Hematopoietic multipotent progenitor cell (in vitro differentiated cells): ENCODE measurements around the gene ACAP2. TPM values are rescaled to one million over a fixed set of nuclear protein-coding genes. Genes with fewer than 3 reads are reported as not detected.
A peak's percentile ranks its signal among the peaks of the same experiment; 100 is the strongest.
"Not testable (repeated sequence)": the region's sequence is repeated elsewhere in the genome, so short reads cannot be mapped to it uniquely, and the experiment has no call there.

Experiments used
- DNase-seq, 3 donors: peaks; one replicate each; pipeline ENCODE4 v3.0.0-alpha.2; 2011 to 2015; ENCODE audit warnings: low read depth in 2 of 3, low spot score in 2 of 3
- total RNA-seq: library from RNA; depleted of rRNA; stranded (reverse); fragments of >200 nt; gene quantifications from one replicate; pipeline ENCODE4 v1.2.3, GENCODE V29; 2012

Gene ACAP2
- total RNA-seq, result 34.7 TPM

DNA sequence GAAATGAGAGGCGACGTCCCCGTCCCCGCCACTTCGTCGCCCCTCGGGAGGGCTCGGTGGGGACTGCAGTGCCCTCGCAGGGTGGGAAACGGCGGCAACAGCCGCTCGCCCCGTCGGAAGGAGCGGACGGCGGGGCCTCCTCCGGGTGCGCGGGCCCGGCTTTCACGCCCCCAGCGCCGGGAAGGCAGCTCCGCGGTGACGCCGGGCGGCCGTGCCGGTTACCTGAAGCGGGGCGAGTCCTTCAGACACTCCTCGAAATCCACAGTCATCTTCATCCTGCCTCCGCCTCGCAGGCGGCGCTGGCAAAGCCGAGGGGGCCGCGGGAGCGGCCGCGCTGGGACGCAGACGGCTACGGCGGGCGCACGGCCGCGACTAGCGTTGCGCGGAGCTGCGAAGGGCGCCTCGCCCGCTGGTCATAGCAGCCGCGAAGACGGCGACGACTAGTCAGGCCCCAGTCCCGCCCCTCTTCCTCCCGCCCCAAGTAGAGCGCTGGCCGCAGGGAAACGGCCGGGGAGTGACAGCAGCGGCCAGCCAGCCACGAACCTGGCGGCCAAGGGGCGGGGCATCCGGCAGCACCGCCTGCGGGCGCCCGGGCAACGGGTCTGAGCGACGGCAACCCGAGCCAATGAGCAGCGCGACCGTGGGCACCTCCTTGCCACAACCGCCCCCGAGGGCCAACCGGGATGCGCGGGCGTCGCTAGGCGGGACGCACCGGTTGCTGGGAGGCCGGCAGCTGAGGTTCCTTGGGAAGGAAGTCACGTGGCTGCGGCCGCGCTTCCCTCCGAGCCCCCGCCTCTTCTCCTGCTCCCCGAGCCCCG lies at the start of gene ACAP2:
Gene ACAP2, minus strand, starts transcription at position 448 of the 818 bp plus-strand sequence. Its CDS starts 173 bp downstream, at position 275.
- DNase-seq, result peak; percentile 97 to 99 (median 99)

- no peak for DNase-seq
These were observed 32.8 kb upstream of the ACAP2 start for GRCh38 chr3:195475614-195476013.

GRCh38 chr3:195475116-195475515 lies 32.3 kb upstream of the ACAP2 start:
- not testable (repeated sequence) for DNase-seq

- DNase-seq, result no peak
These were observed 26.0 kb upstream of the ACAP2 start for GRCh38 chr3:195468841-195469240.

GRCh38 chr3:195468391-195468776 lies 25.6 kb upstream of the ACAP2 start:
- DNase-seq, result no peak

DNA sequence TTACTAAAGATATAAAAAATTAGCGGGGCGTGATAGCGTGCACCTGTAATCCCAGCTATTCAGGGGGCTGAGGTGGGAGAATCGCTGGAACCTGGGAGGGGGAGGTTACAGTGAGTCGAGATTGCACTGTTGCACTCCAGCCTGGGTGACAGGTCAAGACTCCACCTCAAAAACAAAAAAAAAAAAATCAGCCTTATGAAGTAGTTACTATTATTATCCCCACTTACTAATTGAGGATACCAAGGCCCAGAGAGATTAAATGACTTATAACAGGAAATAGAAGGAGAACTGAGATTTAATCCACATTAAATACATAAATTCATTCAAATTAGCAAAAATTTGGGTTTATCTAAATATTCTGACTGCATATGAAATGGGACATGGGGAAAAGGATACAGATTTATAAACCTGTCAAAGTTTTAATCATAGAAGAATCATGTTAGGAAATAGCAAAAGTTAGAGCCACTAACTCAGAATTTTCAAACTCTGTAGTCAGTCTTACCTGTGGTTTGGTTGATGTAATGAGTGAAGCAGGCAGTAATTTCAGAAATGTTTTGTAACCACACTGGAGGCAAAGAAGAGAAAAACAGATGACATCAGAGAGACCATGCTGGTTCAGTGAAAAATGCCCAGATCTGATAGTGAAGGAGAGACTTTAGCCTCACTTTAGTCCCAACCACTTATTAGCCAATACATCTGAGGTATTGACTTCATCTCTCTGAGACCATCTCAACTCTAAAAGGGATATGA lies 25.0 kb upstream of the ACAP2 start:
- DNase-seq, result no peak

- no peak for DNase-seq
These were observed 23.4 kb upstream of the ACAP2 start for GRCh38 chr3:195466251-195466650.

- not testable (repeated sequence) for DNase-seq
These were observed 20.1 kb upstream of the ACAP2 start for GRCh38 chr3:195462922-195463321.

- DNase-seq, result no peak
These were observed 19.4 kb upstream of the ACAP2 start for GRCh38 chr3:195462308-195462610.

DNA sequence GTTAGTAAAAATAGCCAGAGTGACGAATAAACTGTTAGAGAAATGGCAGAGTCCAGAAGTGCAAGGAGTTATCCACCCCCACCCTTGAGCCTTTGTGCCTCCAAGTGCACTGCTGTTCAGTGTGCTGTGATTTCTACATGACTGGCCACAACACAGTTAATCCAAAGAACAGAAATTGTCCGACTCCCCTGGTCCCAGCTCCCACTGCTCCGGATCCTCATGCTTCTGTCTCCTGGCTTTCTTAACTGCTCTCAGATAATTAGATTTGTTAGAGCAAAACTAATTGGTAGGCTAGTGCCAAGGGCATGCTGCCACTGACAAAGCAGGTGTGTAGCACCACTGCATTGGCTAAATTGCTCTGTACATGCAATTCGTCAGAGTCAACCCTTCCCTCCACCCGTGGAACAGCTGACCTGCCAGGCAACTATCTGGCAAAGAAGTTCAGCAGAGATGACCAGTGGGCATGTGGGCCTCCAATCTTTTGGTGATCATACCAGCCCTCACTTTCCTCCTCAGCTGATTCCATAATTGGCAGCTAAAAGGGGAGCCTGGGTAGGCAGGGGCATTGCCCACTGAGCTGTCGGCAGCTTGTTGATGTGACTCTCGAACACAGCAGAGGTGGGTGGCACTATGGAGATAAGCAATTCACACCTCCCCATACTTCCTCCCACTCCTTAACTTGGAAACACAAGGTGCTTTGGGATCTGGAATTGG lies 18.9 kb upstream of the ACAP2 start:
- no peak for DNase-seq

GRCh38 chr3:195460091-195460713 lies 17.4 kb upstream of the ACAP2 start:
- DNase-seq, result no peak

DNA sequence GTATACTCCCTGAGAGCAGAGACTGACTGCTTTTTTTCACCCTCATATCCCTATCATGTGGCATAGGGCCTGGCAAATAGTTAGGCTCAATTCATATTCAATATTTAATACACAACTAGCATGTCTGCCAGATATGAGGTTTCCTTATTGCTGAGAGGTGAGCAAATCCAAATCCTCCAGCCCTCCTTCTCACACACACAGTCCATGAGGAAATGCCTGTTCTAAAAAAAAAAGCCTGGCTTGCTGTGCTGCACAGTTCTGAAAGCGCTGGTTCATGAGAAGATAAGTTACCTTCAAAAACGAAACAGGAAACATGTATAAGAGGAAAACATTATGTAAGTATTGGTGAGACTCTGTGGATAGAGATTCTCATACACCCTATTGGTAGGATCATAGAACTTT lies 15.5 kb upstream of the ACAP2 start:
- peak in 2 of 3 donors; percentile 36 to 55 for DNase-seq

GRCh38 chr3:195455789-195456188 lies 13.0 kb upstream of the ACAP2 start:
- DNase-seq, result no peak

GRCh38 chr3:195453236-195453635 lies 10.4 kb upstream of the ACAP2 start:
- DNase-seq, result no peak

DNA sequence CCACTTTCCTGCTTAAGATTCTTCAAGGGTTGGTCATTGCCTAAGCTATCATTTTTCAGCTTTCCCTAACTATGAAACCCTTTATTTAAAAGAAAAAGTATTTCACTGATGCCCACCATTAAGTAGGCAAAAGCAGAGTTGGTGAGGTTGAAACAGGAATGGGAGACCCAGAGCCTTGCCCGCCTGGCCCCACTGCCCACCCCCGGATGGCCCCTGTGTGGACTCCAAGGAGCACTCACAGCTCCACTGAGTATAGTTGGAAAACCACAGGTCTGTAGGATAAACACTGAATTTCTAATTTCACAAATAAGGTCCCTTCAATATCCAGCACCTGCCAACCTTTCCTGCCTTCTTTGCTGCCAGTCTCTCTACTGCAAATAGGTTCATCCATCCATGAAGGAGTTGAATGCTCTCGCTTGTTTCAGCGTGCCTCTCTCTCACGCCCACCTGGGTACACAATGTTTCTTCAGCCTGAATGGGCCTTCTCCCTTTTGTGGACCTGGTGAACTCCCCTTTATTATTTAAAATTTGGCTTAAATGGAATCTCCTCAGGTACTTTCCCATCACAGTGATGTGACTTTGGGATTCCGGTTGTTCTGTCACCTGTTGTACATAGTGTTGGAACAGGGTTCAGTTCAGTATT lies 8.7 kb upstream of the ACAP2 start:
- DNase-seq, result no peak

DNA sequence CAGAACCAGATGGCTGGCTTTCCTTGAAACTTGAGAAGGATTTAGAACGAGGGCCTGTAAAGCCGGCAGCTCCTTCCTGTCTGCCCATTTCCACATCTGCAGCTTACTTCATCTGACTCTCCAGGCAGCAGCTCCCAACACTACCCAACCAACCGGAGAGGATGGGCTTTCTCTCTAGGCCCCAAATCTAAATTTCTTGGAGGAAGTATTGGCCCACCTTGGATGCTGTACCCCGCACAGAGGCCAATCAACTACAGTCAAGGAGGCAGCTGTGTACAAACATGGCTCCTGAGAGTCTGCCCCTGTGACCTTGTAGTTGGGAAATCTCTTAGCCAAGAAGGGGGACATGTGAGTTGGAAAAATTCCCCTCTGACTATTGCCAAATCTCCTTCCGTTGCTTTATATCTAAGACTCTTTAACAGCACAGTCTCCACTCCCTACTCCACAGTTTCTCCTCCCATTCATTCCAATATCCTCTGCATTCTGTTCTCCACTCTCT lies 8.0 kb upstream of the ACAP2 start:
- DNase-seq, result no peak

- DNase-seq, result no peak
These were observed 5.5 kb upstream of the ACAP2 start for GRCh38 chr3:195448205-195448875.

- DNase-seq, result no peak
These were observed 4.4 kb upstream of the ACAP2 start for GRCh38 chr3:195447201-195447600.

- DNase-seq, result no peak
These were observed 3.5 kb upstream of the ACAP2 start for GRCh38 chr3:195446359-195446758.

DNA sequence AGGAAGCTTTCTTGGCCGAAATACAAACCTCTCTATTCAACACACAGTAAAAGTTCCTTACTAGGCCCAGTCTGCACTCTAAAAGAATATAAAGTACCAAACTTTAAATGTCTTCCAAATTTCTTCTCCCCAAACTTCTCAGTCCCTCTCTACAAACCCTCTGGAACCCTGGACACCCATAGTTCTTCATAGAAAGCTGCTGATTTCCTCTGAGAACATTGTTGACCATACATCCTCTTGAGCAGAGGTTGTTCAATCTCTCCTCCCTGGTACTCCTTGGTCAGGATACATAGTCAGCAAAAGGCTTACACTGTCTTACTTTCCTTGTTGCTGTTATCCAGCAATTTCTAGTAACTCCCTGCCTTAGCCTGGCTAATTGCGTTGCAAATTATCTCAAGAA lies 3.1 kb upstream of the ACAP2 start:
- no peak for DNase-seq
